ENCODE measurements around the gene HNMT. TPM values are rescaled to one million over a fixed set of nuclear protein-coding genes. Genes with fewer than 3 reads are reported as not detected.

The HNMT gene
- total RNA-seq, 1 donor from 2014 or later, result not detected

DNA sequence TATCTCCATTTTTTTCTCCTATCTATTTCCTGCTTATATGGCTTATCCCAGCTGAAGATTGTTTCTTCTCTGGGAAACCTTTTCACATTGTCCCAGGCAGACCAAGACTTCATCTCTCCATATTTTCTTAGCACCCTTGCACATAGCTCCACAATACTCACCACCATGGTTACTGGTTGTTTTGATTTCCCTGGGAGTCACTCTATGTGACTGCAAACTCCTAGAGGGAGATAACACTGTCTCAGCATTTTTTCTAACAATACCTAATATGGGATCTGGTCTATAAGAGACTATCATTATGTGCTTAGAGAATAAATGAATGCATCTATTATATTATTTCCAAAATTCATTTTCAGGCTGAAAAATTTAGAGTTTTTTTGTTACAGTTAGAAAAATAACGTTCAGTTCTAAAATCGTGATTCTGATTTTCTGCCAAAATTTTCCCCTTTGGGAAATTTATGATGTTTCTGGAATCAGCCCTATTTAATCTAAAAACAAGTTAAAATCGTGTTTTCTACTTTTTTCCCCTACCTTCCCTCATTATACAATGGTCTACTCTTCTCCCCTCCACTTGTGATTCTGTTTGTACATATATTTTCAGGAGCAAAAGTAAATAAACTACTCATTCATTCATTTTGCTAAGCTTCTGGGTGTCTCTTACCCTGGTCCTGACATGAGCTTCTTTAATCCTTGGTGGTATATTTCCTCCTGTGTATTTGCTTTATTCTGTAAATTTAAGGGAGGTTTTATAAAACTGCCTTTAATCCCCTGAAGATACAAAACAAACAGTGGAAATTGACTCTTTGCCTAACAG lies 95.4 kb downstream of the HNMT start:
- Mint-ChIP-seq H3K27ac (no peak overlapping the region), H3K4me1 (no peaks in the 10 kb centered on the region), H3K4me3 (no peak overlapping the region), H3K9me3 (no peaks in the 10 kb centered on the region), H3K27me3 (no peaks in the 10 kb centered on the region), H3K36me3 (ENCODE audit: low read depth) (no peaks in the 10 kb centered on the region)
- CTCF ChIA-PET, result no interaction called here
- TF ChIP-seq, protein P1, sequence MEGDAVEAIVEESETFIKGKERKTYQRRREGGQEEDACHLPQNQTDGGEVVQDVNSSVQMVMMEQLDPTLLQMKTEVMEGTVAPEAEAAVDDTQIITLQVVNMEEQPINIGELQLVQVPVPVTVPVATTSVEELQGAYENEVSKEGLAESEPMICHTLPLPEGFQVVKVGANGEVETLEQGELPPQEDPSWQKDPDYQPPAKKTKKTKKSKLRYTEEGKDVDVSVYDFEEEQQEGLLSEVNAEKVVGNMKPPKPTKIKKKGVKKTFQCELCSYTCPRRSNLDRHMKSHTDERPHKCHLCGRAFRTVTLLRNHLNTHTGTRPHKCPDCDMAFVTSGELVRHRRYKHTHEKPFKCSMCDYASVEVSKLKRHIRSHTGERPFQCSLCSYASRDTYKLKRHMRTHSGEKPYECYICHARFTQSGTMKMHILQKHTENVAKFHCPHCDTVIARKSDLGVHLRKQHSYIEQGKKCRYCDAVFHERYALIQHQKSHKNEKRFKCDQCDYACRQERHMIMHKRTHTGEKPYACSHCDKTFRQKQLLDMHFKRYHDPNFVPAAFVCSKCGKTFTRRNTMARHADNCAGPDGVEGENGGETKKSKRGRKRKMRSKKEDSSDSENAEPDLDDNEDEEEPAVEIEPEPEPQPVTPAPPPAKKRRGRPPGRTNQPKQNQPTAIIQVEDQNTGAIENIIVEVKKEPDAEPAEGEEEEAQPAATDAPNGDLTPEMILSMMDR (IDR thresholded peaks at IDR 0.05), result no peak
- intact Hi-C loops (cut with micrococcal nuclease), result no loop called here
- no peak for ATAC-seq (ENCODE audit: low read depth)
- DNase-seq, result no peak
- POLR2A ChIA-PET, result no interaction called here

DNA sequence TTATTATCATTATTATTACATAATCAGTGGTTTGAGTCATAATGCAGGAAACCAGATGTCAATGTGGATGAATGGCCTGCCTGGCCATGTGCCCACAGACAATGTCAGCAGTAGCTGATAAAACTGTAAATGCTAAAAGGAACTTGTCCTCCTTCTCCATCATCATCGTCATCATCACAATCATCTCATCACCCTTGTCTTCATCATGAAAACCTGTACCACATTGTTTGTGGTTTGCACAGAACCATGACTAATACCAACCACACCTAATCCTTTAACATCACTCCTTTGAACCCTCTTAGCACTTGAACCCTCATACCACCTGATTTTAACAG lies 96.0 kb downstream of the HNMT start:
- ChIA-PET CTCF (no interaction called here), POLR2A (no interaction called here)
- intact Hi-C loops (cut with micrococcal nuclease), result no loop called here
- DNase-seq (no peak), ATAC-seq (ENCODE audit: low read depth) (no peak)
- H3K9me3 Mint-ChIP-seq, result no peaks in the 10 kb centered on the region
- H3K4me3 Mint-ChIP-seq, result no peak overlapping the region
- TF ChIP-seq, protein P1 (IDR thresholded peaks at IDR 0.05), result no peak
- H3K4me1 Mint-ChIP-seq, result no peaks in the 10 kb centered on the region
- H3K27ac Mint-ChIP-seq, result no peak overlapping the region
- no peaks in the 10 kb centered on the region for H3K27me3 Mint-ChIP-seq
- no peaks in the 10 kb centered on the region for H3K36me3 Mint-ChIP-seq (ENCODE audit: low read depth)

DNA sequence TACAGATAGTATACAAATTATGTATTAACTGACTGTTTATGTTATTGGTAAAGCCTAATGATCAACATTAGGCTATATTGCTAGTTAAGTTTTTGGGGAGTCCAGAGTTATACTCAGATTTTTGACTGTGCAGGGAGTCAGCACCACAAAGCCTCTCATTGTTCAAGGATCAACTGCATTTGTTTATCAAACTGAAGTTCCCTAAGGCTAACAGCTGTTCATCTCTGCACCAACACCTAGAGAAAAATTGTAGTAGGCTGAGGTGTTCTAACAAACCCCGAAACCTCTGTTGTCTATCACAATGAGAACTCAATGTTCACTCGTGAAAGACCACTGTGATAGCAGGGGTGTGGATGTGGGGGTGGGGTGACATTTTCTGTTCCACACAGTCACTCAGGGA lies 97.7 kb downstream of the HNMT start:
- POLR2A ChIA-PET, result no interaction called here
- no peaks in the 10 kb centered on the region for H3K27me3 Mint-ChIP-seq

DNA sequence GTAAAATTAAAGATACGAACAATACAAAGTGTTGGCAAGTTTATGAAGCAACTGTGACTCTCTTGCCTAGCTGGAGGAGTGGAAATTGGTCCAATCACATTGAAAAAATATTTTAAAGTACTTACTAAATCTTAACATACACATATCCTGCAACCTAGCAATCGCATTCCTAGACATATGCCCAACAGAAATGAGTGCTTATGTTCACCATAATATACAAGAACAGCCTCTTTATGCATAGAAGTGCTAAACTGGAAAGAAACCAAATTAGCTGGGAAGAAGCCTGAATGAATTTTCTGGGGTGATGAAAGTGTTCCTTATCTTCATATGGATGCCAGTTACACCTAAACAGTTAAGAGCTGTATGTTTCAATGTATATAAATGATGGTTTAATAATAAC lies 98.9 kb downstream of the HNMT start:
- no peak overlapping the region for H3K27ac Mint-ChIP-seq
- H3K4me1 Mint-ChIP-seq, result no peaks in the 10 kb centered on the region
- H3K4me3 Mint-ChIP-seq, result no peak overlapping the region
- no peaks in the 10 kb centered on the region for H3K9me3 Mint-ChIP-seq
- POLR2A ChIA-PET, result no interaction called here
- DNase-seq (no peak), ATAC-seq (ENCODE audit: low read depth) (no peak)
- no peaks in the 10 kb centered on the region for H3K27me3 Mint-ChIP-seq
- TF ChIP-seq, protein P1 (IDR thresholded peaks at IDR 0.05), result no peak
- CTCF ChIA-PET, result no interaction called here
- H3K36me3 Mint-ChIP-seq (ENCODE audit: low read depth), result no peaks in the 10 kb centered on the region
- intact Hi-C loops (cut with micrococcal nuclease), result no loop called here

More for the DNA sequence above, 97.7 kb downstream of the HNMT start:
- TF ChIP-seq, protein P1 (IDR thresholded peaks at IDR 0.05), result no peak
- CTCF ChIA-PET, result no interaction called here
- no peak overlapping the region for H3K4me3 Mint-ChIP-seq
- intact Hi-C loops (cut with micrococcal nuclease), result no loop called here
- H3K27ac Mint-ChIP-seq, result no peak overlapping the region
- no peaks in the 10 kb centered on the region for H3K9me3 Mint-ChIP-seq
- no peaks in the 10 kb centered on the region for H3K36me3 Mint-ChIP-seq (ENCODE audit: low read depth)
- DNase-seq (no peak), ATAC-seq (ENCODE audit: low read depth) (no peak)
- H3K4me1 Mint-ChIP-seq, result no peaks in the 10 kb centered on the region

Measured in activated B cell treated with CpG ODN at 0.5 μM for 24 hours (primary cell).